Esophagus muscularis mucosa (tissue), 4 donors: ENCODE measurements around the gene TMPRSS11E.

Experiments used
- CTCF ChIP-seq, 3 experiments: fragments of 200-600 bp in 2 of 3; fragments of 450-650 bp in 1 of 3; sonication (generic) in 2 of 3; IDR thresholded peaks; one replicate each; pipeline ENCODE4 v1.5.1; 2017 to 2019; ENCODE audit warnings: antibody characterized with exemption in 3 of 3, mild to moderate bottlenecking in 2 of 3, moderate library complexity in 1 of 3
- EP300 ChIP-seq: sonication (generic); formaldehyde crosslinking; IDR thresholded peaks from one replicate; pipeline ENCODE4 v1.6.1; 2017; ENCODE audit warnings: antibody characterized with exemption
- POLR2A ChIP-seq: fragments of 450-650 bp; IDR thresholded peaks from one replicate; pipeline ENCODE4 v1.6.1; 2017; ENCODE audit warnings: antibody characterized with exemption, moderate library complexity, mild to moderate bottlenecking, low read depth

GRCh38 chr4:68404153-68404552 is 43.1 kb upstream of the TMPRSS11E start:
- TF ChIP-seq CTCF (IDR thresholded peaks at IDR 0.05), result no peak
- no peak for TF ChIP-seq POLR2A
- no peak for TF ChIP-seq EP300
